Right lobe of liver (tissue), 4 donors: ENCODE data around the gene TPSAB1.

Experiments used
- POLR2A ChIP-seq: fragments of 450-650 bp; IDR thresholded peaks from one replicate; pipeline ENCODE4 v1.6.1; 2017; ENCODE audit warnings: antibody characterized with exemption, mild to moderate bottlenecking
- TF ChIP-seq, protein P1 (sequence below), 4 donors: fragments of 200-600 bp in 3 of 4; fragments of 450-650 bp in 1 of 4; IDR thresholded peaks; one replicate each; pipeline versions ENCODE4 v1.5.1 to v1.8.0; 2016 to 2022; ENCODE audit warnings: antibody characterized with exemption in 4 of 4, mild to moderate bottlenecking in 2 of 4
- donor health status: DM: no; HTN: no; CAD: no.
- donor health status: DM: no; HTN: no; CAD: no.
- donor health status: DM: no; HTN: yes; CAD: no.

DNA sequence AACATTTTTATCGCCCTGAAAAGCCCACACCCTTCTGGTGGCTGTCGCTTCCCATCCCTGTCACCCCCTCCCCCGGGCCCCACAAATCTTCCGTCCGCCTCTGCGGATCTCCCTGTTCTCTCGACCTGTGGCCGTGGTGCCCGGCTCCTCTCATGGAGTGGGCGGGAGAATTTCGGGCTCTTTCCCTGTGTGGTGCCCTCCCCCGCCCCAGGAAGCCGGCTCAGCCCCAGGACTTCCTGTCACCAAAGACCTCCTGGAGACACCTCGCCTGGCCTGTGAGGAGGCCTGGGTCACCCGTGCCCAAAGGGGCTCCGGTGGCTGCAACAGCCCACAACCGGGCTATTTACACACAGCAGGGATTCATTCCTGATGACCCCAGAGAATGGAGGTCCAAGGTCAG lies 42.8 kb downstream of the TPSAB1 start:
- TF ChIP-seq, protein P1, sequence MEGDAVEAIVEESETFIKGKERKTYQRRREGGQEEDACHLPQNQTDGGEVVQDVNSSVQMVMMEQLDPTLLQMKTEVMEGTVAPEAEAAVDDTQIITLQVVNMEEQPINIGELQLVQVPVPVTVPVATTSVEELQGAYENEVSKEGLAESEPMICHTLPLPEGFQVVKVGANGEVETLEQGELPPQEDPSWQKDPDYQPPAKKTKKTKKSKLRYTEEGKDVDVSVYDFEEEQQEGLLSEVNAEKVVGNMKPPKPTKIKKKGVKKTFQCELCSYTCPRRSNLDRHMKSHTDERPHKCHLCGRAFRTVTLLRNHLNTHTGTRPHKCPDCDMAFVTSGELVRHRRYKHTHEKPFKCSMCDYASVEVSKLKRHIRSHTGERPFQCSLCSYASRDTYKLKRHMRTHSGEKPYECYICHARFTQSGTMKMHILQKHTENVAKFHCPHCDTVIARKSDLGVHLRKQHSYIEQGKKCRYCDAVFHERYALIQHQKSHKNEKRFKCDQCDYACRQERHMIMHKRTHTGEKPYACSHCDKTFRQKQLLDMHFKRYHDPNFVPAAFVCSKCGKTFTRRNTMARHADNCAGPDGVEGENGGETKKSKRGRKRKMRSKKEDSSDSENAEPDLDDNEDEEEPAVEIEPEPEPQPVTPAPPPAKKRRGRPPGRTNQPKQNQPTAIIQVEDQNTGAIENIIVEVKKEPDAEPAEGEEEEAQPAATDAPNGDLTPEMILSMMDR (IDR thresholded peaks at IDR 0.05), result no peak
- no peak for TF ChIP-seq POLR2A
